ENCODE measurements around the gene COPZ2. TPM values are rescaled to one million over a fixed set of nuclear protein-coding genes. Genes with fewer than 3 reads are reported as not detected.

Gene COPZ2
- total RNA-seq, 1 experiment from 2014 or later, result not detected

GRCh38 chr17:47981462-47981861 is 56.1 kb downstream of the COPZ2 start:
- no peaks in the 10 kb centered on the region for H3K9me3 ChIP-seq (ENCODE audit: control insufficient read depth in 1 of 2, insufficient read depth in 1 of 2, low read depth in 1 of 2, low read length in 2 of 2)
- H3K4me3 ChIP-seq (replicated peaks in 1 of 2; ENCODE audit: low read depth in 1 of 2, low read length in 2 of 2), result no peak overlapping the region
- H3K4me2 ChIP-seq (ENCODE audit: low read length), result no peak overlapping the region
- peaks cover 49% of the 10 kb centered on the region in 2 experiments for H3K36me3 ChIP-seq (ENCODE audit: control insufficient read depth in 1 of 2, insufficient read depth in 2 of 2, low read length in 2 of 2)
- intact Hi-C loops (cut with micrococcal nuclease), result no loop called here
- DNase-seq (ENCODE audit: low read depth, low spot score), result no peak
- H3K27ac ChIP-seq (ENCODE audit: low read depth, low read length), result no peak overlapping the region
- CTCF ChIA-PET, result interaction anchor here (1.7 to 5.5 kb wide), 2 partner anchors 11 to 37 kb away, joined by 4 to 46 read pairs; partner anchors contain the start of gene CDK5RAP3
- POLR2A ChIA-PET, result no interaction called here
- BruUV-seq (replicated peaks), result no TSS peak
- no peak for TF ChIP-seq EZH2 (IDR thresholded peaks at IDR 0.05)
- no peak for TF ChIP-seq FOSL1 (IDR thresholded peaks at IDR 0.05; ENCODE audit: low read depth)
- no peak for TF ChIP-seq ZNF274 (IDR thresholded peaks at IDR 0.05; ENCODE audit: low read depth, low read length)
- TF ChIP-seq REST (IDR thresholded peaks at IDR 0.05; ENCODE audit: low read depth), result no peak
- TF ChIP-seq CEBPB (IDR thresholded peaks at IDR 0.05; ENCODE audit: low read depth), result no peak
- TF ChIP-seq YY1 (IDR thresholded peaks at IDR 0.05; ENCODE audit: extremely low read depth, insufficient replicate concordance, low read depth, low read length), result no peak
- no peak for TF ChIP-seq CBX3 (IDR thresholded peaks at IDR 0.05; ENCODE audit: low read depth)
- TF ChIP-seq POLR2AphosphoS5 (IDR thresholded peaks at IDR 0.05; ENCODE audit: low read depth, low read length), result no peak
- no peak for TF ChIP-seq MAX (IDR thresholded peaks at IDR 0.05)
- no peak for TF ChIP-seq SRF (IDR thresholded peaks at IDR 0.05; ENCODE audit: low read depth)
- no peak for TF ChIP-seq SIN3A (IDR thresholded peaks at IDR 0.05; ENCODE audit: low read depth)
- TF ChIP-seq EZH2phosphoT487 (IDR thresholded peaks at IDR 0.05; ENCODE audit: borderline replicate concordance), result no peak
- no peak for TF ChIP-seq RAD21 (IDR thresholded peaks at IDR 0.05; ENCODE audit: low read depth)
- TF ChIP-seq ZBTB33 (IDR thresholded peaks at IDR 0.05; ENCODE audit: extremely low read depth, insufficient replicate concordance, low read length), result no peak
- ATAC-seq, result no peak
- H4K20me1 ChIP-seq (ENCODE audit: insufficient read depth), result no peaks in the 10 kb centered on the region
- H3K27me3 ChIP-seq (ENCODE audit: insufficient read depth, low read length), result no peaks in the 10 kb centered on the region
- H2AFZ ChIP-seq (ENCODE audit: low read depth, low read length, poor library complexity, severe bottlenecking), result no peak overlapping the region
- no peaks in the 10 kb centered on the region for H3K79me2 ChIP-seq (ENCODE audit: insufficient read depth, low read length)
- H3K9me2 ChIP-seq (ENCODE audit: insufficient read depth), result no peaks in the 10 kb centered on the region
- RAD21 ChIA-PET (ENCODE audit: low non-redundant PET in 1 of 2, low total read pairs in 2 of 2, uncharacterized antibody in 2 of 2, unreplicated experiment in 2 of 2), result no interaction called here
- H3K4me1 ChIP-seq (ENCODE audit: control insufficient read depth in 1 of 2, insufficient read depth in 2 of 2, low read length in 2 of 2), result no peaks in the 10 kb centered on the region
- H3K9ac ChIP-seq (ENCODE audit: low read length), result no peak overlapping the region

Data from HCT116 (cell line).